Upper lobe of left lung (tissue), 4 donors: ENCODE measurements around the gene MAP2K6.

Experiments
- CTCF ChIP-seq, 6 experiments: fragments of 450-650 bp in 4 of 6; fragments of 200-600 bp in 2 of 6; sonication (generic) in 2 of 6; IDR thresholded peaks; one replicate each; pipeline ENCODE4 v1.5.1; 2016 to 2019; ENCODE audit warnings: antibody characterized with exemption in 6 of 6
- POLR2A ChIP-seq, 4 donors: fragments of 450-650 bp; IDR thresholded peaks; one replicate each; pipeline ENCODE4 v1.5.1; 2016 to 2017; ENCODE audit warnings: antibody characterized with exemption in 4 of 4, mild to moderate bottlenecking in 2 of 4

GRCh38 chr17:69424287-69425041 is 10.0 kb downstream of the MAP2K6 start:
- TF ChIP-seq CTCF (IDR thresholded peaks at IDR 0.05) (no peak), POLR2A (IDR thresholded peaks at IDR 0.05) (no peak)
